Large intestine (tissue), 3 donors: Measurements from ENCODE around the gene GJA9. TPM values are rescaled to one million over a fixed set of nuclear protein-coding genes. Genes with fewer than 3 reads are reported as not detected.
"Not testable (repeated sequence)": the region's sequence is repeated elsewhere in the genome, so short reads cannot be mapped to it uniquely, and the experiment has no call there.

Experiments used
- DNase-seq, 2 donors: peaks; one replicate each; pipeline versions ENCODE4 v3.0.0 to v3.0.0-alpha.2; 2013
- H3K27ac ChIP-seq: one replicate; pipeline ENCODE4 v1.5.1; 2013; ENCODE audit warnings: low read length
- H3K27me3 ChIP-seq: 2 replicates; pipeline ENCODE4 v1.6.1; 2013; ENCODE audit warnings: low read length; ENCODE audit not compliant: control insufficient read depth, insufficient read depth
- H3K36me3 ChIP-seq: 2 replicates; pipeline ENCODE4 v1.6.1; 2013; ENCODE audit warnings: low read length; ENCODE audit not compliant: control insufficient read depth, insufficient read depth
- H3K4me1 ChIP-seq: one replicate; pipeline ENCODE4 v1.6.1; 2013; ENCODE audit warnings: low read length; ENCODE audit not compliant: control insufficient read depth, insufficient read depth
- H3K4me3 ChIP-seq: one replicate; pipeline ENCODE4 v1.5.1; 2013; ENCODE audit warnings: low read length
- H3K9me3 ChIP-seq: one replicate; pipeline ENCODE4 v1.6.1; 2013; ENCODE audit warnings: mild to moderate bottlenecking, low read depth, low read length, moderate library complexity; ENCODE audit not compliant: control insufficient read depth
- WGBS: methylation state at CpG from one replicate; pipeline ENCODE4 v1.1.5; 2013; ENCODE audit warnings: low lambda C conversion rate; ENCODE audit not compliant: insufficient coverage; 5-methylcytosine and 5-hydroxymethylcytosine counted together
- polyA plus RNA-seq: library from polyadenylated mRNA; unstranded; fragments of 120-200 nt; gene quantifications from one replicate; pipeline ENCODE4 v1.2.1, GENCODE V29; 2013

The GJA9 gene
- polyA plus RNA-seq, 1 donor = 0.42 TPM

DNA sequence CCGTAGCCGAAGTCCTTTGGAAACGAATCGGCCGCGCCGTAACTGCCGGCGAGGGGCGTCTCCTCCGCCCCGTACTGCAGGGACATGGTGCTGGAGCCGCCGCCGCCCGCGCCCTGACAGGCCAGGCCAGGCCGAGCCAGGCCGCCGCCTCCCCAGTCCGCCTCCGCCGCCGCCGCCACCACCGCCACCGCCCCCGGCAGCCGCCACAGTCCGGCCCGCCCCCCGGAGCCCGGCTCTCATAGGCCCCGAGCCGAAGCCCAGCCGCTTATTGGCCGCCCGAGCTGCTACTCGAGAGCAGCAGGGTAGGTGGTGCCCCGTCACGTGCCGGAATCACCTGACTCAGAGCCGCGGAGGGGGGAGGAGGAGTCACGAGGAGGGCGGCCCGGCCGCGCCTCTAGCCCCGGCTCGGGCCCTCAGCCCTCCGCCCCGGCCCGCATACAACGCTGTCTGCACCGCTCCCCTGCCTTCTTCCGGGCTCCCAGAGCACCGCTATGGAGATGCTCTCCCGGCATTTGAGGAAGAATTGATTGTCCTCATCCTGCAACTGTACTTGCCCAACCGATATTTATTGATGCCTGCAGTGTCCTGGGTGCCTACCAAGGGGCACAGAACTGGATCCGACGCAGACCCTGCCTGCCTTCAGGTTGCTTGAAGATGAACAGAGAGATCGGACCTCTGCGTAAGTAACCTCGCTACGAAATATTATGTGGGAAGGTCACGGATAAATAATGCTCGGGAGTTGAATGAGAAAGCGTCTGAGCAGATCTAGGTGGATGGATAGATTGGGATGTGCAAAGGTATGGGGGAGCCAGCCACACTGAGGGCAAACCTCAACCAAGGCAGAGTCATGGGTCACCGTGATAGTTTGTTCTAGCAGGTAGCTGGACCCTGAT, 21.6 kb downstream of the GJA9 start, which contains the start of gene RRAGC:
RRAGC (minus strand) TSS at position 212 of the 893 bp plus-strand sequence; CDS start at position 86, 126 bp downstream.
- no CpG with 5 or more reads among the region's 70 CpGs for WGBS

DNA sequence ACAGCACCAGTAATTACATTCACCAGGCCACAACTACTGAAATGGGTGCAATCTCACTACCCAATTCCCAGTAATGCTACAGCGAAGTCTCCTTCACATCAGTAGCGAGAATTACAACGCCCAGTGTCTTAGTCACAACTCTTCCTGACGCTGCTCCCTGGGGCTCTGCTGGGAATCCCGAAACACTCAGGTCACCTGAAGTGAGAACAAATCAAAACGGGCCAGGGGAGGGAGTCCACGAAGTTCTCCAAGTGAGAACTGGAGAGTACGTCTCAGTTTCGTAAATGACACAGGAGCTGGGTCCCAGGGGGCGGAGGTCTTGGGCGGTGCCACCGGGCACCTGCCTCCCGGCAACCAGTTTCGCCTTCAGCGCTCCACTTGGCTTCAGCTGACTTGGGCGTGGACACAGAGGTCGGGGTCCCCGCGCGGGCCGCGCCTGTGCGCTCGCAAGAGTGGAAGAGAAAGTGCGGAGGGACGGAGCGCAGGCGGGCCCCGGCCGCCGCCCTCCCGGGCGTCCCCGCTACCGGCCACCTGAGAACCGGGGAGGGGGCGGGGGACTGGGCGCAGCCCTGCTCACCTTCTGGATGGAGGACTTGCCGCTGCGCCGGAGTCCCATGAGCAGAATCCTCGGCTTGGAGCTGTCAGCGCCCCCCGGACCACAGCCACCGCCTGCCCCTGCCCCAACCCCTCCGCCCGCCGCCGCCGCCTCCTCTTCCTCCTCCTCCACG, 22.4 kb downstream of the GJA9 start:
- Histone ChIP-seq H3K27me3 (no peaks in the 10 kb centered on the region), H3K4me3 (peak overlapping the region; percentile 55), H3K27ac (peak overlapping the region; percentile 73), H3K9me3 (no peaks in the 10 kb centered on the region), H3K36me3 (peaks cover 25% of the 10 kb centered on the region), H3K4me1 (peaks cover 12% of the 10 kb centered on the region)
- no CpG with 5 or more reads among the region's 51 CpGs for WGBS
- peak; percentile 74 to 88 for DNase-seq

More for the DNA sequence above, 21.6 kb downstream of the GJA9 start, which contains the start of gene RRAGC:
- peak within 1 kb of the TSS; percentile 97 for H3K4me3 ChIP-seq
- DNase-seq = peak; percentile 98 to 99
- no peaks in the 10 kb centered on the region for H3K9me3 ChIP-seq
- H3K27me3 ChIP-seq = no peaks in the 10 kb centered on the region
- H3K4me1 ChIP-seq = peaks cover 12% of the 10 kb centered on the region
- H3K36me3 ChIP-seq = peaks cover 19% of the 10 kb centered on the region
- peak within 1 kb of the TSS; percentile 80 for H3K27ac ChIP-seq

DNA sequence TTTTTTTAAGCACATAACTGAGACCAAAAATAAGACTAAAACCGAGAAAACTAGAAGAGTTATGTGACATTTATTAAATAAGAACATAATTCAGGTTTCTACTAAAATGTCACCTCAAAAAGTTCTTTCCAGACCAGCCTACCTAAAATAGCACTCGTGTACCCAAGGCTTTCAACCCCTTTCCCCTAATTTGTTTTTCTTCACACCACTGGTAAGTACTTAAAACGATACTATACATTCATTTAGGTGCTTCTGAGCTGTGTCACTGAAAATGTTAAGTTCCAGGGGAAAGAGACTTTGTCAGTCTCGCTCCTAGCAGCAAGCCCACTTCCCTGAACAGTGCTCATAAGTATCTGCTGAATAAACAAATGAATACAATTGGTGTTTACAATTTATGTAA, 28.6 kb downstream of the GJA9 start:
- no peak overlapping the region for H3K4me3 ChIP-seq
- no peaks in the 10 kb centered on the region for H3K9me3 ChIP-seq
- H3K36me3 ChIP-seq = peaks cover 56% of the 10 kb centered on the region
- WGBS = 76% methylated on average over 3 of the region's 4 CpGs
- H3K27me3 ChIP-seq = no peaks in the 10 kb centered on the region
- no peak overlapping the region for H3K27ac ChIP-seq
- DNase-seq = no peak
- peaks cover 6% of the 10 kb centered on the region for H3K4me1 ChIP-seq

DNA sequence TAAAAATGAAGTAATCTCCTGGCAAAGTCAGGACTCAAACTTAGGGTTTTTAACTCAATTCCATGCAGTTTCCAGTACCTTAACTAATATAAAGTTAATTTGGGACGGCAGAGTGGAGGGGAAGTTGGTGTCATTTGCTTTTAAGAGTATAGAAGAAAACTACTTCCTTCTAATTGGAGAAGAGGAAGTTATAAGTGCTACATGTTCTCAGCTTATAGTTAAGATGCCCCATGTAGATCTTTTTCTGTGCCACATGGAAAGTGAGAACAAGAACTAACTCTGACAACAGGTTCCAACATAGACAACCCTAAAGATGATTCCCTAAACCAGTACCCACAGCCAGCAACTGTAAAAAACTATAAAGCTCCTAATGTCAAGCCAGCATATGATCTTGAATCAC, 33.3 kb downstream of the GJA9 start:
- H3K27ac ChIP-seq = no peak overlapping the region
- 80% methylated on average over 1 of the region's 1 CpG for WGBS
- no peak overlapping the region for H3K4me3 ChIP-seq
- H3K27me3 ChIP-seq = no peaks in the 10 kb centered on the region
- no peaks in the 10 kb centered on the region for H3K9me3 ChIP-seq
- H3K36me3 ChIP-seq = peaks cover 60% of the 10 kb centered on the region
- no peaks in the 10 kb centered on the region for H3K4me1 ChIP-seq
- DNase-seq = no peak

DNA sequence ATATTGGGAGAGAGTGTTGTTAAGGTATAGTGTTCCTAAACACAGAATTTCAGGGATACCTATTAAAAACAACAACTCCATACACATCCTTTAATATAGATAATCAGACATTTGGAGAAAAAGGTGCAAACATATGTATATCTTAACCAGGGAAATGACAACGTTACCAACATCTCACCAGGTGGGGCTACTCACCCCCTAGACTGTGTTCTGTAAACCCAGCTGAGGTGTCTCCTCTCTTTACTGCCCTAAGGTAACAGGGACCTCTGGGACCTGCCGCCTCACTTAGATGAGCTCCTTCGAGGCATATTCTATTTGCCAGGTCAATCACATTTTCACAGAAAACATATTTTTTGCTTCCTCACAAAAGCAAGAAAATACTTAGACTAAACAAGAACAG, 35.2 kb downstream of the GJA9 start:
- no peak for DNase-seq
- Histone ChIP-seq H3K4me3 (no peak overlapping the region), H3K27ac (no peak overlapping the region), H3K36me3 (peaks cover 60% of the 10 kb centered on the region), H3K4me1 (no peaks in the 10 kb centered on the region), H3K9me3 (no peaks in the 10 kb centered on the region), H3K27me3 (no peaks in the 10 kb centered on the region)
- 80% methylated on average over 1 of the region's 3 CpGs for WGBS

DNA sequence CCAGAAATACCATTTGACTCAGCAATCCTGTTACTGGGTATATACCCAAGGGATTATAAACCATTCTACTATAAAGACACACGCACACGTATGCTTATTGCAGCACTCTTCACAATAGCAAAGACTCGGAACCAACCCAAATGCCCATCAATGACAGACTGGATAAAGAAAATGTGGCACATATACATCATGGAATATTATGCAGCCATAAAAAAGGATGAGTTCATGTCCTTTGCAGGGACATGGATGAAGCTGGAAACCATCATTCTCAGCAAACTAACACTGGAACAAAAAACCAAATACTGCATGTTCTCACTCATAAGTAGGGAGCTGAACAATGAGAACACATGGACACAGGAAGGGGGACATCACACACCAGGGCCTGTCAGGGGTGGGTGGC, 36.3 kb downstream of the GJA9 start:
- H3K4me1 ChIP-seq, H3K27ac ChIP-seq, DNase-seq, H3K9me3 ChIP-seq, H3K27me3 ChIP-seq, H3K4me3 ChIP-seq: not testable (repeated sequence)
- no CpG with 5 or more reads among the region's 3 CpGs for WGBS
- peaks cover 54% of the 10 kb centered on the region for H3K36me3 ChIP-seq

DNA sequence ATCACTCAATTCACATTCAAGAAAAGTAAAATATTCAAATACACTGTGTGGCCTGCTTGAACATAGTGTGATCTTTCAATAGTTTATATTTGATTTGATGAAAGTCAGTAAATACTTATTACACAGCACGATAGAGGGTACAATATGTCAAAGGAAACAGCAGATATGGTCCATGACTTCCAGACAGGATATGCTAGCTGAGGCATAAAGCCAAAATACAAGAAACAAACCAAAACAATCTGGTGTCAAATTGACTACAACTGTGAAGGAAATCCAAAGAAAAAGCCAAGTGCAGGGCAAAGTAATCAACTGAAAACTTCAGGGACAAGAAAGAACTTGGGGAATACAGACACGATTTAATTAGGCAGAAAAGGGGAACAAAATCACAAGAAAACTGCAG, 41.1 kb downstream of the GJA9 start:
- no peak for DNase-seq
- peaks cover 51% of the 10 kb centered on the region for H3K36me3 ChIP-seq
- no peak overlapping the region for H3K27ac ChIP-seq
- H3K4me3 ChIP-seq = no peak overlapping the region
- H3K27me3 ChIP-seq = no peaks in the 10 kb centered on the region
- 60% methylated on average over 2 of the region's 2 CpGs for WGBS
- H3K4me1 ChIP-seq = no peaks in the 10 kb centered on the region
- H3K9me3 ChIP-seq = no peaks in the 10 kb centered on the region

DNA sequence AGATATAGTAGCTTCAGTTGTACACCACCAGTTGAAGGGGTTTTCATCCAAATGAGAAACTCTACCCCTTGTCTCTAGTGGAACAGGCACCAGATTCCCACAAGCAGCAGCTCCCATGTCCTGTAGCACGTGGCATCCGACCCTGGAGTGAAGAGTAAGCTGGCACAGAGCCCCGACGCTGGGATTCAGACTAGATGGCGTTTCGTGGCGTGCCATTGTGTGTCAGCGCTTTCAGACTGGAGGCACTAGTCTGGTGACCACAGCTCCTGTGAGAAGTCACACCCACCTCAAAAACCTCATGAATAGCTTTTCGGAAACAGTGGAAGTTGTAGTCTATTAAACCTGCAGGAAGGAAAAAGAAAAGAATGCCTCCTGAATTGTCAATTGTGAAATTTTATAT, 42.0 kb downstream of the GJA9 start:
- 100% methylated on average over 1 of the region's 9 CpGs for WGBS
- Histone ChIP-seq H3K4me3 (no peak overlapping the region), H3K9me3 (no peaks in the 10 kb centered on the region), H3K4me1 (no peaks in the 10 kb centered on the region), H3K27me3 (no peaks in the 10 kb centered on the region), H3K27ac (no peak overlapping the region), H3K36me3 (peaks cover 45% of the 10 kb centered on the region)
- no peak for DNase-seq

DNA sequence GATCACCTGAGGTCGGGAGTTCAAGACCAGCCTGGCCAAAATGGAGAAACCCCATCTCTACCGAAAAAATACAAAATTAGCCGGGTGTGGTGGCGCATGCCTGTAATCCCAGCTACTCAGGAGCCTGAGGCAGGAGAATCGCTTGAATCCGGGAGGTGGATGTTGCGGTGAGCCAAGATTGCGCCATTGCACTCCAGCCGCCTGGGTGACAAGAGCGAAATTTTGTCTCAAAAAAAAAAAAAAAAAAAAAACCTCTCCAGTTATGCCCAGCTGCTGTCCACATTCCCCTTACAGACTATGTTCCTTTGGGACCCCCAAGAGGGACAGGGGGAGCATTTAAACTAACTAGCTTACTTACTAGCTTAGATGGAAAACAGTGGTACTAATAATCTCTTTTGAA, 45.1 kb downstream of the GJA9 start:
- H3K9me3 ChIP-seq = not testable (repeated sequence)
- no CpG with 5 or more reads among the region's 10 CpGs for WGBS

DNA sequence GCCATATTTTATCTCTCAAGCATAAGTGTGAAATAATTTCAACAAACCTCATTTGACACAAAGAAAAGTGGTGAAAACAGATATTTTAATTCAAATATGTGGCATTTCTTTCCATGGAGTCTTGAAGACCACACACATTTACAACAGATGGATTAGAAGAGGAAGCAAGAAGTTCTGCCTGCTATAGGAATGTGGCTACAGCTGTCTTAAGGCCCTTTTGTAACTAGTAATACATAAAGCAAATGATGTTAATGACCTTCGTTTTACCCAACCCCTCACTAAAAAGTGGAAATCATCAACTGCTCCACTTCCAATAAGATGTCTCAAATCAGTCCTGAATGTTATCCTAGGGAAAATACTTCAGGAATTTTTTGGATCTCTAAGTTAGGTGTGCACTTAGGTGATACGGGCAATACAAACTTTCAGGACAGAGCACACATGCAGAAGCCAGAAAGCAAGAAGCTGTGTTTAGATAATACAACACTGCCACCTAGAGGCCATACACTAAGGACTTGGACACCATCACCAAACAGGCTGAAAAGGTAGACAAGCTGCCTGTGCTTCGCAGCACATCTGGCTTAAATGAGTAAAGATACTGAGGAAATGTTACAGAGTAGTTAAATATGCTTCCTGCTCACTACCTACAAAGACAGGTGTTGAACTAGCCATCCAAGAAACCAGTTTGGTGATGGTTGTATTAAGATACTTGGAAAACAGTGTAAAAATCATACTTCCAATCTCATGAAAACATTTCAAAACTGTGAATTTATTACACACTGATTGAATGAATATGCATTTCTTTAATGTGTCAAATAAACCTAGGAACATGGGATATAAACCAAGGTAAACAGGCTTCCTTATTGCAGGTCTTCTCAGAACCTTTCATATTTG, 46.2 kb downstream of the GJA9 start:
- H3K4me3 ChIP-seq = no peak overlapping the region
- H3K27ac ChIP-seq = no peak overlapping the region
- H3K4me1 ChIP-seq = no peaks in the 10 kb centered on the region
- H3K36me3 ChIP-seq = peaks cover 23% of the 10 kb centered on the region
- H3K27me3 ChIP-seq = peaks cover 5% of the 10 kb centered on the region
- peak; percentile 61 to 70 for DNase-seq
- H3K9me3 ChIP-seq = no peaks in the 10 kb centered on the region
- WGBS = 50% methylated on average over 1 of the region's 3 CpGs

More for the DNA sequence above, 45.1 kb downstream of the GJA9 start:
- peaks cover 27% of the 10 kb centered on the region for H3K36me3 ChIP-seq
- H3K4me1 ChIP-seq, H3K27me3 ChIP-seq, DNase-seq, H3K4me3 ChIP-seq, H3K27ac ChIP-seq: not testable (repeated sequence)
